ENCODE data around the gene BMF. TPM values are rescaled to one million over a fixed set of nuclear protein-coding genes. Genes with fewer than 3 reads are reported as not detected.
"Not testable (repeated sequence)": the region's sequence is repeated elsewhere in the genome, so short reads cannot be mapped to it uniquely, and the experiment has no call there.

Gene BMF
- total RNA-seq, 2 donors from 2014 or later, result 8.8 to 19.0 TPM

DNA sequence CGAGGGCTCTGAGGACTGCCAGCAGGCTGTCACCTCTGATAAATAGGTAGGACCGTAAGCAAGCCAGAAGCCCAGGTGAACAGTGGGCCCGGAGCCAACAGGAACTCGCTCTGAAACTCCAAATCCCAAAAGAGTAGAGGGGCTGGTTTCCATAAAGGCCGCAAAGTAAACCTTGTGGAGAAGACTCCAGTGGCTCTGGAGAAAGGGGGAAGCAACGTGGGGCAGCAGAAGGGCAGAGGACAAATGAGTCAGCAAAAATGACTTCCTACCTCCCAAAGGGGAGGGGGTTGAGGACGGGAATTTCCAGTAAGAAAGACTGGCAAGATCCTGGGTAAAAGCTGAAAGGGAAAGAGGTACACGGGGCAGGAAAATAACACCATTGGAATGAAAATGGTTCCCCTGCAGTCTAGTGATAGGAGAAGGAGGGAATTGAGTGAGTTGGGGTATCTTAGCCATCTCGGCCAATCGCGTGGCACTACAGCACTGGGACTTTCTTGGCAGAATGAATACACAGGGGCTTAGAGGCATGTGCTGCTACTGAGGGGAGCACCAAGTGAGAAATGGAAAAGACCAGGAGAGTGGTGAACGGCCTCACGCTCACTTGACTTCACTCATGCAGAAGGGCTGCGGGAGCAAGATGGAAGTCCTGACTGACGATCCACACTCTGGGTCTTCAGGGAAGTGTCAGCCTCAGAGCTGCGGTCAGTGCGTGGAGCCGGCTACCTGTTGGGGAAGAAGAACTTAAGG is 33.2 kb downstream of the BMF start:
- H3K27ac ChIP-seq, result no peak overlapping the region
- intact Hi-C loops (cut with DNase I), result no loop called here
- H3K36me3 ChIP-seq, result no peaks in the 10 kb centered on the region
- DNase-seq (ENCODE audit: low spot score), result peak; percentile 33
- 68% methylated on average over 18 of the region's 18 CpGs for WGBS
- H3K27me3 ChIP-seq (replicated peaks; ENCODE audit: insufficient read depth), result no peaks in the 10 kb centered on the region
- H3K4me1 ChIP-seq (replicated peaks), result no peaks in the 10 kb centered on the region
- H3K9me3 ChIP-seq, result no peaks in the 10 kb centered on the region
- TF ChIP-seq POLR2A (IDR thresholded peaks at IDR 0.05) (no peak), POLR2AphosphoS5 (IDR thresholded peaks at IDR 0.05) (no peak)
- TF ChIP-seq, protein P1, sequence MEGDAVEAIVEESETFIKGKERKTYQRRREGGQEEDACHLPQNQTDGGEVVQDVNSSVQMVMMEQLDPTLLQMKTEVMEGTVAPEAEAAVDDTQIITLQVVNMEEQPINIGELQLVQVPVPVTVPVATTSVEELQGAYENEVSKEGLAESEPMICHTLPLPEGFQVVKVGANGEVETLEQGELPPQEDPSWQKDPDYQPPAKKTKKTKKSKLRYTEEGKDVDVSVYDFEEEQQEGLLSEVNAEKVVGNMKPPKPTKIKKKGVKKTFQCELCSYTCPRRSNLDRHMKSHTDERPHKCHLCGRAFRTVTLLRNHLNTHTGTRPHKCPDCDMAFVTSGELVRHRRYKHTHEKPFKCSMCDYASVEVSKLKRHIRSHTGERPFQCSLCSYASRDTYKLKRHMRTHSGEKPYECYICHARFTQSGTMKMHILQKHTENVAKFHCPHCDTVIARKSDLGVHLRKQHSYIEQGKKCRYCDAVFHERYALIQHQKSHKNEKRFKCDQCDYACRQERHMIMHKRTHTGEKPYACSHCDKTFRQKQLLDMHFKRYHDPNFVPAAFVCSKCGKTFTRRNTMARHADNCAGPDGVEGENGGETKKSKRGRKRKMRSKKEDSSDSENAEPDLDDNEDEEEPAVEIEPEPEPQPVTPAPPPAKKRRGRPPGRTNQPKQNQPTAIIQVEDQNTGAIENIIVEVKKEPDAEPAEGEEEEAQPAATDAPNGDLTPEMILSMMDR (IDR thresholded peaks at IDR 0.05), result no peak
- H3K4me3 ChIP-seq, result no peak overlapping the region

DNA sequence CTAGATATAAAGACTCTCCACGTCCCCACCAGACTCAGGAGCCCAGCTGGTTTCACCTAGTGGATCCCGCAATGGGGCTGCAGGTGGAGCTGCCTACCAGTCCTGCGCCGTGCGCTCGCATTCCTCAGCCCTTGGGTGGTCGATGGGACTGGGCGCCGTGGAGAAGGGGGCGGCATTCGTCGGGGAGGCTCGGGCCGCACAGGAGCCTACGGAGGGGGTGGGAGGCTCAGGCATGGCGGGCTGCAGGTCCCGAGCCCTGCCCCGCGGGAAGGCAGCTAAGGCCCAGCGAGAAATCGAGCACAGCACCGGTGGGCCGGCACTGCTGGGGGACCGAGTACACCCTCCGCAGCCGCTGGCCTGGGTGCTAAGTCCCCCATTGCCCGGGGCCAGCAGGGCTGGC is 34.0 kb downstream of the BMF start:
- intact Hi-C loops (cut with DNase I), result not testable (repeated sequence)

DNA sequence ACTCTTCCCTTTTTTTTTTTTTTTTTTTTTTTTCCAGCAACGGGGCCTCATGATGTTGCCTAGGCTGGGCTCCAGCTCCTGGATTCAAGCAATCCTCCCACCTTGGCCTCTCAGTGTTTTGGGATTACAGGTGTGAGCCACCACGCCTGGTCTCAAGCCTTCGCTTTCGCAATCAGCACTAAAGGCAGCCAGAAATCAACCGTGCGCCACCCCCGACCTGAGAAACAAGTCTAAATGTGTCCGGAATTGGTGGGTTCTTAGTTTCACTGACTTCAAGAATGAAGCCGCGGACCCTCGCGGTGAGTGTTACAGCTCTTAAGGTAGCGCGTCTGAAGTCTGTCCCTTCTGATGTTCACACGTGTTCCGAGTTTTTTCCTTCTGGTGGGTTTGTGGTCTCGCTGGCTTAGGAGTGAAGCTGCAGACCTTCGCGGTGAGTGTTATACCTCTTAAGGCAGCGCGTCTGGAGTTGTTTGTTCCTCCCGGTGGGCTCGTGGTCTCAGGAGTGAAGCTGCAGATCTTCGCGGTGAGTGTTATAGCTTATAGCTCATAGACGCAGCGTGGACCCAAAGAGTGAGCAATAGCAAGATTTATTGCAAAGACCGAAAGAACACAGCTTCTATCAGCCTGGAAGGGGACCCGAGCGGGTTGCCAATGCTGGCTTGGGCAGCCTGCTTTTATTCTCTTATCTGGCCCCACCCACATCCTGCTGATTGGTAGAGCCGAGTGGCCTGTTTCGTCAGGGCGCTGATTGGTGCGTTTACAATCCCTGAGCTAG is 34.8 kb downstream of the BMF start:
- intact Hi-C loops (cut with DNase I); H3K36me3 ChIP-seq; H3K4me3 ChIP-seq; H3K9me3 ChIP-seq; H3K27ac ChIP-seq; DNase-seq (ENCODE audit: low spot score); H3K27me3 ChIP-seq (replicated peaks; ENCODE audit: insufficient read depth): not testable (repeated sequence)
- 86% methylated on average over 34 of the region's 34 CpGs for WGBS
- H3K4me1 ChIP-seq (replicated peaks), result peaks cover 10% of the 10 kb centered on the region

More for the DNA sequence above, 34.0 kb downstream of the BMF start:
- H3K27me3 ChIP-seq (replicated peaks; ENCODE audit: insufficient read depth); H3K9me3 ChIP-seq; DNase-seq (ENCODE audit: low spot score); H3K4me1 ChIP-seq (replicated peaks); H3K36me3 ChIP-seq; H3K4me3 ChIP-seq; H3K27ac ChIP-seq: not testable (repeated sequence)
- 95% methylated on average over 20 of the region's 27 CpGs for WGBS

DNA sequence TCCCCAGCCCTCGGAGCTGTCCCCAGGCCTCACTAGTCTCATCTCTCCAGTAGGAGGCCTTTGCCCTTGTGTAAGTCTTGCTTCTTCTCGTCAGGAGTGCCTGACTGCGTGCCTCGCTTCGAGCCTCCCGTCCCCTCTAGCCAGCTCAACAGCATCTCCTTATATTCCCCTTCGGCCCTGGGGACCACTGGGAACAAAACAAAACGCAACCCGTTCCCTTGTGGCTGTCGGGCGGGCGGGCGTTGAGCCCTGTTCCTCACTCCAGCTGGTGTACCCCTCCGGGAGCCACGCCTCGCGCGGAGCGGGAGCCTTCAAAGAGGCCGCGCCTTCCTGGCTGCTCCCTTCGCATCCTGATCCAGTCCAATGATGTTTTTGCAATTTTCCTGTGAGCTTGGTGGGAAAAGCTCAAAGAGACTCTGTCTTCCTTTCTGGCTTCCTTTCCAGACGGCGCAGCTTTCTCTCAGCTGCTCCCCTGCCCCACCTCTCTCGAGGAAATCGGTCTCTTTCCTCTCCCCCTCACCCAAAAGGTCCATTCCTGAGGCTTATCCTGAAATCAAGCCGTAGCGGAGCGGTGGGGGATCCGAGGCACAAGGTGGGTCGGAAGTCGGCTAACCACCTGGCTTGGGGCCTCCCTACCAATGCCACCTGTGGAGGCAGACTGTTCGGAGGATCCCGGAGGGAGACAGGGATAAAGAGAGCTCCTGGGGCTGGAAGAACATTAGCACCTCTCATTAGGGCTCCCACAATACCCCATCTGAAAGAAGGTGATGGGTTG is 36.3 kb downstream of the BMF start:
- peaks cover 14% of the 10 kb centered on the region for H3K4me1 ChIP-seq (replicated peaks)
- no peaks in the 10 kb centered on the region for H3K27me3 ChIP-seq (replicated peaks; ENCODE audit: insufficient read depth)
- H3K36me3 ChIP-seq, result no peaks in the 10 kb centered on the region
- no peak overlapping the region for H3K4me3 ChIP-seq
- WGBS, result 71% methylated on average over 34 of the region's 34 CpGs
- DNase-seq (ENCODE audit: low spot score), result no peak
- H3K9me3 ChIP-seq, result no peaks in the 10 kb centered on the region
- TF ChIP-seq, protein P1 (IDR thresholded peaks at IDR 0.05), result no peak
- no peak for TF ChIP-seq POLR2A (IDR thresholded peaks at IDR 0.05)
- no peak for TF ChIP-seq POLR2AphosphoS5 (IDR thresholded peaks at IDR 0.05)
- H3K27ac ChIP-seq, result no peak overlapping the region
- intact Hi-C loops (cut with DNase I), result no loop called here

DNA sequence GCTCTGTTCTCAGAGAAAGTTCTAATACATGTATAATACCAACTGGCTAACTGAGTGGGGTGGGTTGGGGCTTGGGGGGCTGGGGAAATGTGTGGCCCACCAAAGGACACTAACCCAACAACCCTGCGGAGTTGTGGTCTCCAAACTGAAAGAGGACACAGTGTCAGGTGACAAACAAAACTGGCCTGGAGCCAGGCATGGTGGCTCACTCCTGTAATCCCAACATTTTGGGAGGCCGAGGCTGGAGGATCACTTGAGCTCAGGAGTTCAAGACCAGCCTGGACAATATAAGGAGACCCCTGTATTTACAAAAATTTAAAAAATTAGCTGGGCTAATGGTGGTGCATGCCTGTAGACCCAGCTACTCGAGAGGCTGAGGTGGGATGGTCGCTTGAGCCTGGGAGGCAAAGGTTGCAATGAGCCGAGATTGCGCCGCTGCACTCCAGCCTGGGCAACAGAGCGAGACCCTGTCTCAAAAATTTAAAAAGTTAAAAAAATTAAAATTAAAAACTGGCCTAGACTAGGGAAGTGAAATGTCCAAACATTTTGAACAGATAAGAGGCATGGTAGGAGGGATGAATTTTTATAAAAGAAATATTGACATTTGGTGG is 38.0 kb downstream of the BMF start:
- TF ChIP-seq POLR2A (IDR thresholded peaks at IDR 0.05) (no peak), POLR2AphosphoS5 (IDR thresholded peaks at IDR 0.05) (no peak)
- TF ChIP-seq, protein P1 (IDR thresholded peaks at IDR 0.05), result no peak
- Histone ChIP-seq H3K4me1 (replicated peaks) (peaks cover 14% of the 10 kb centered on the region), H3K27ac (no peak overlapping the region), H3K36me3 (no peaks in the 10 kb centered on the region), H3K9me3 (no peaks in the 10 kb centered on the region), H3K4me3 (no peak overlapping the region), H3K27me3 (replicated peaks; ENCODE audit: insufficient read depth) (no peaks in the 10 kb centered on the region)
- DNase-seq (ENCODE audit: low spot score), result no peak
- intact Hi-C loops (cut with DNase I), result no loop called here
- WGBS, result 97% methylated on average over 8 of the region's 8 CpGs

All from prostate gland (tissue), 2 donors.